AG04449 (cell line): Measurements from ENCODE around the gene ARHGAP11A.

Experiments
- CTCF ChIA-PET: fragments of 350-600 bp; formaldehyde crosslinking; extraction: SDS; loops from one replicate; lab custom pipeline; 2021; ENCODE audit warnings: antibody characterized with exemption; lab: Yijun Ruan, JAX
- POLR2A ChIA-PET: fragments of 400-600, 350-600 bp; formaldehyde crosslinking; extraction: SDS; loops from one replicate; lab custom pipeline; 2020; ENCODE audit warnings: antibody characterized with exemption, inconsistent platforms; lab: Yijun Ruan, JAX
- DNase-seq: peaks from one replicate; pipeline ENCODE4 v3.0.0-alpha.2; 2010; ENCODE audit warnings: low read depth, low spot score
- H3K4me3 ChIP-seq: 2 replicates; pipeline ENCODE4 v1.5.1; 2011; ENCODE audit warnings: low read depth, mild to moderate bottlenecking, control low read depth, low read length
- CTCF ChIP-seq: IDR thresholded peaks from one replicate; pipeline ENCODE4 v1.5.1; 2011; ENCODE audit warnings: mild to moderate bottlenecking, moderate library complexity, low read length, control low read depth, inconsistent platforms; ENCODE audit not compliant: insufficient read depth; ENCODE audit errors: missing control alignments

The ARHGAP11A gene

GRCh38 chr15:32667321-32667720, 52.0 kb downstream of the ARHGAP11A start:
- ChIA-PET CTCF (interaction anchor here (0.5 to 2.7 kb wide), 2 partner anchors 14 to 327 kb away, joined by 3 to 13 read pairs; no protein-coding TSS in a partner anchor), POLR2A (no interaction called here)
- no peak for DNase-seq
- no peak for TF ChIP-seq CTCF
- no peak overlapping the region for H3K4me3 ChIP-seq

GRCh38 chr15:32668942-32669341, 53.6 kb downstream of the ARHGAP11A start:
- no peak for DNase-seq
- no peak overlapping the region for H3K4me3 ChIP-seq
- POLR2A ChIA-PET, result interaction anchor here (0.6 to 1.8 kb wide), 3 partner anchors 51 to 55 kb away, joined by 3 to 6 read pairs (median 3); no protein-coding TSS in a partner anchor
- CTCF ChIA-PET, result interaction anchor here (0.7 to 2.7 kb wide), 12 partner anchors 9 to 463 kb away, joined by 3 to 13 read pairs (median 4); no protein-coding TSS in a partner anchor
- TF ChIP-seq CTCF, result no peak

DNA sequence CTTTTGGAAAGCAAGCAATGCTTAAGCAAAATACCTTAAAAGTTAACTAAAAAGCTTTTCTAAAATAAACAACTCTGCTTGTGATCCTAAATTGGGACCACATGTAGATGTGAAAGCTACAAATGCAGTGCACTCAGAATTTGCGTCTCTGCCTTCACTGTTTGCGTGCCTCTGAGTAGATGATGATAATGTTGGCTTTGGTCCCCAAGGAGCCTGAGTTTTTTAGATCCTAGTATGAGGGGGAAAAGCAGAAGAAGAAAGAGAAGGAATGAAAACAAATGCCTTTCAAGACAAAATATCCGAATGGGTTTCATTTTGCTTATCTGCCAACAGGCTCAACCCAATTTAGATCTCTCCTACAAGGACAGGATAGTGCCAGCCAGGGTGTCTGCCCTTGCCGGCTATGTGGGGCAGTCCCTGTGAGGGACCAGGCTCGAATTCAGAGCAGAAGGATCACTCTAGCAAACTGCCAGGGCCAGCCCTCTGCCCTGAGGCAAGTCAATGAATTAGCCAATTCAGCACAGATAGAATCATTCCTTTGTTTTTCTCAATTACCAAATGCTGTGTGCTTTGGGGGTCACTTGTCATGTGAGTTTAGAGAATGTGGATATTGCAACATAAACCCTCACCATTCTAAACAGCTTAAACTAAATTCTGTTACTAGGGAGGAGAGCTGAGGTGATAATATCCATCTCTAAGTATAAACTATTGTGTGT, 54.8 kb downstream of the ARHGAP11A start:
- POLR2A ChIA-PET, result interaction anchor here (0.8 to 1.8 kb wide), 4 partner anchors 17 to 53 kb away, joined by 3 to 9 read pairs (median 4); no protein-coding TSS in a partner anchor
- H3K4me3 ChIP-seq, result peak overlapping the region; percentile 34
- TF ChIP-seq CTCF, result no peak
- CTCF ChIA-PET, result interaction anchor here (0.6 to 3.0 kb wide), 13 partner anchors 8 to 171 kb away, joined by 3 to 19 read pairs (median 4); no protein-coding TSS in a partner anchor
- no peak for DNase-seq

DNA sequence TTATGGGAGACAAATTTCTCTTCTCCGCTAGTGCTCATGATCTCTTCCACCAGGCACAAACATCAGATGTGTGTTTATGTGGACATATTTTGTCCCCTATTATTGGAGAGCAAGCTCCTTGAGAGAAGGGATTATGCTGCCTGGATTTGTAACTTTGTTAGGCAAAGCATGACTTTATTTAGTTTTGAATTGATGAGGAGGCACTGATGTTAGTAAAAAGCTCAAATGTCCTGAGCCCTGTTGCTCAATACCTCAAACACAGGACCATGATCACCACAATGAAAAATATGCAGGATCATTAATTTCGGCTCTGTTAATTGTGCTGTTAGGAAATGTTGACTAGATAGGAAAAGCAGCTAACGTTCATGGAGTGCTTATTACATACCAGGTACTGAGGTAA, 55.3 kb downstream of the ARHGAP11A start:
- POLR2A ChIA-PET, result interaction anchor here (1.7 kb wide), 2 partner anchors 17 to 48 kb away, joined by 3 to 9 read pairs; no protein-coding TSS in a partner anchor
- no peak overlapping the region for H3K4me3 ChIP-seq
- TF ChIP-seq CTCF, result no peak
- no peak for DNase-seq
- CTCF ChIA-PET, result interaction anchor here (1.0 to 3.0 kb wide), 5 partner anchors 8 to 53 kb away, joined by 3 to 19 read pairs (median 6); no protein-coding TSS in a partner anchor

DNA sequence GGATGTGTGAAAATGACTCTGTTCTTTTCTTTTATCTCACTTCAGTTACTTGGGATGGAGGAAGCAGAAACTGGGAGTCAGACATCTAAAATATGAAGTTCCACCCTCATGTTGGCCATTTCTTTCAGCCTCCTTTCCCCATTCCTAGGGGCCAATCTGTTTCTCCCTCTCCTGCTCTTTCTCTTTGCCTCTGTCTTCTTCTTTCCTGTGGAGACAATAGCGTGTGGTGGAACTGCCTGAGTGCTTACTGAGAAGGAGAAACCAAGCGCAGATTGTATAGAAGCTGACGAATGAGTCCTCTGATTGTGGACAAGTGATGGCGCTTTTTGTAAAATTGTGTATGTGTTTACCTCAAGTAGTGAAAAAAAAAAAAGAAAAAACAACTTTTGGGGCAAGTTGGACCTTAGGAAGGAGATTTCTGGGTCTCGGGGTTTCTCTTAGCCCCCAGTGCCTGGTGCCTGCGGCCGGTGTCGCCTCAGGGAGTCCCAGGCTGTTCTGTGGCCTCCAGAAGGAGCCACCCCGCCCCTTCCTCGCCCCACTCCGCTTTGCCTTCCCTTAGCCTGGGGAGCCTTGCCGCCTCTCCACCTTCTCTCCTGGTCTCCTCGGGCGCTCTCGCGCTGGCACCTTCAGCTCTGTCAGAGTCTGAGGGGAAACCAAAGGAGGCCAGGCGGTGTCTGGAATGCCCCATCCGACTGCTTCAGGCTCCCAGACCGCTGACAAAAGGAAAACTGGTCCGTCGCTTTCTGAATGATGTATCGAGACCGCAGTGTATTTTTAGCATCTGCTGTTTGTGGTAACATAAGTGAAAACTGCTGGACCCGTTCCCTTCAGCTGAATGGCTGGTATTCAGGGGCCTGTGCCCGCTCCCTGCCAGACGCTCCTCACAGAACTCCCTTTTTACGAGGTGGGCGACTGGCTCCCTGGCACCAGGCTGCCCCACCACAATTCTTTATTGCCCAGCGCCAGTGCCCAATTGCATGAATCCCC, 56.3 kb downstream of the ARHGAP11A start:
- CTCF ChIA-PET, result interaction anchor here (1.0 to 3.0 kb wide), 4 partner anchors 9 to 52 kb away, joined by 3 to 19 read pairs (median 10); no protein-coding TSS in a partner anchor

More for the DNA sequence above, 56.3 kb downstream of the ARHGAP11A start:
- TF ChIP-seq CTCF, result no peak
- no peak for DNase-seq
- peak overlapping the region; percentile 50 for H3K4me3 ChIP-seq
- POLR2A ChIA-PET, result interaction anchor here (0.6 to 1.7 kb wide), 4 partner anchors 16 to 60 kb away, joined by 3 to 9 read pairs (median 3); no protein-coding TSS in a partner anchor
